Stimulated activated CD4-positive, alpha-beta T cell treated with anti-CD3 and anti-CD28 coated beads, TNF-alpha, amount 100 ng/mL, for 4 hours (primary cell): Measurements from ENCODE around the gene ATF7IP.
"Not testable (repeated sequence)": the region's sequence is repeated elsewhere in the genome, so short reads cannot be mapped to it uniquely, and the experiment has no call there.

Experiments used
- DNase-seq, 3 experiments: peaks; one replicate each; pipeline ENCODE4 v3.0.0-alpha.2; 2020; ENCODE audit warnings: low read depth in 3 of 3

ATF7IP gene

DNA sequence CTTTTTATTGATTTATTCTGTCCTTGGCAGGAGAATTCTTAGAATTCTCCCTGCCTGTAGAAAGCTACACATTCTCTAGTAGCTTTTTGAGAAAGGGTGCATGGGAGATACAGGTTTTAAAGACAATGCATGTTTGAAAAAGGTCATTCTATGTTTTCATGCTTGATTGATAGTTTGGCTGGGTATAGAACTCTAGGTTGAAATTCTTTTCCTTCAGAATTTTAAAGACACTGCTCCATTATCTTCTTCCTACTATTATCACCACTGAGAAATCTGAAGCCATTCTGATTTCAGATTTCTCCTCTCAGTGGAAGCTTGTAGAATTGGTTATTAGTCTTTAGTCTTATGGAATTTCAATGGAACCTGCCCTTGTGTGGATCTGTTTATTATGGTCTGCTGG, 14.0 kb downstream of the ATF7IP start:
- no peak for DNase-seq

- DNase-seq, result no peak
Observed at GRCh38 chr12:14384783-14385638, 19.5 kb downstream of the ATF7IP start.

DNA sequence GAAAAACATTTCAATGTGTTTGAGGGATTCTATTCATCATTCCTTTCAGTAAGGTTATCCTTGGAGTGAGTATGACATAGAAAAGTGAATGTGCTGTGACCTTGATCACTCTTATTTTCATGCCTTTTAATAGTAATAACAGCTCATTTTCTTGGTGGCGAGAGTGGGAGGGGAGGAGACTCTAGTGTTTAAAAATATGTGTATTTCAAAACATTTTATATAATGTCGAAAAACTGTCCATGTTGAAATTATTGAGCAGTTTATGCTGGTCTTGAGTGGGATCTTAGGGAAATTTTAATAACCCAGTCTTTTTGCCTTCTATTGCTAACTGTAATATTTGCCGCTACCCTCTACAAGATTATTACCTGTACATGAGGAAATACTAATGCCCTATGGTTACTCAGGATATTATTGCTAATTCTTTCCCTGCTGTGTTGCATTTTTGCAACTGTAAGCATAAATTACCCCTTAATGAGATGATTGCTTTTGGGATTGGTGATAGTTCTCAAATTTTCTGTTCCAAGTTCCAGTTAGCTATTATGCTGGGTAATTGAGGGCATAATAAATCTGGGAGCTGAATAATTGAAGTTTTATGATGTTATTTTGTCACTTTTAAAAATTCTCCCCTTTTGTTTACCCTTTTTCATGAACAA, 21.9 kb downstream of the ATF7IP start:
- DNase-seq, result no peak

DNA sequence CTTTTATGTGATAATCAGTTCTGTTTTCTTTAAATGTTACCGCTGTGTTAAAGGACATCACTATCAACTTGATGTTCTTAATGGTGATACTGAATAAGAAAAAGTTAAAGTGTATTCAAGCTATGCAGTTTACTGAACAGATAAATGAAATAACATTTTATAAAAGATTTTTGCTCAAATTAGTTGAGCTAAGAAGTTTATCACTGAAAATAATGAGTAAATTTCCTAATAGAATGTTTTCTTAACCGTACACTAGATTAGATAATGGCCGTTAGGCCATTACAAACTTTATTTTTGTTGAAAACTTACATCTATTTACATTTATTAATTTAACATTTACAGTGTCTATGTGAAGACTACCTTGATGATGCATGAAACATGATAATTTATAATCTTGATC, 25.0 kb downstream of the ATF7IP start:
- DNase-seq, result no peak

DNA sequence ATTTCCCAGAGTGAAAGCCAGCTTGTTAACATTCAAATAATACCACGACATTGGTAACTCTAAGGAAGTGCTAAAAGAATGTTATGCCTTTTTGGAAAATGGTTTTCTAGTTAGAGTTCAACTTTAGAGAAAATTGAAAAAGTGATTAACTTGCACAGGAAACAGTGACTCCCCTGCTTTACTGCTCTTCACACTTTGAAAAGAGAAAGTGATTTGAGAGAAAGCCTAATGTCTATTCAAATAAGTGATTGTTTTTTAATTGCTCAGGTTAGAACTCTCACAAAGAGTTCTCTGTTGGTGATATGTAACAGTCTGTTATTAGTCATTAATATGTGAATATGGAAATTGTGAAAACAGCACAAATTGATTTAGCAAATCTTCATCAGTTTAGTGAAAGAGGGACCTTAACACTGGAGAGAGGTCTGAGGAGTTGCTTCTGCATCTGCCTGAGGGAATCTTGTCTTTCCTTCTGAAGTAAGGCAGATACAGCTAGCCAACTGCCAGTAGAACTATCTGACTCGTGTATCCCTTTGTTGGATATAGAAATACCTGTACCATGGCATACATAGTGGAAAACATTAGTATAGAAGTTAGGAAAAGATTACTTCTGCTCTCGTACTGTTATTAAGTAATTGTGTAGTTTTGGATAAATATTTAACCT, 25.5 kb downstream of the ATF7IP start:
- no peak for DNase-seq

- no peak for DNase-seq
Observed at GRCh38 chr12:14393751-14394150, 28.3 kb downstream of the ATF7IP start.

GRCh38 chr12:14394317-14395073, 29.0 kb downstream of the ATF7IP start:
- DNase-seq, result no peak

DNA sequence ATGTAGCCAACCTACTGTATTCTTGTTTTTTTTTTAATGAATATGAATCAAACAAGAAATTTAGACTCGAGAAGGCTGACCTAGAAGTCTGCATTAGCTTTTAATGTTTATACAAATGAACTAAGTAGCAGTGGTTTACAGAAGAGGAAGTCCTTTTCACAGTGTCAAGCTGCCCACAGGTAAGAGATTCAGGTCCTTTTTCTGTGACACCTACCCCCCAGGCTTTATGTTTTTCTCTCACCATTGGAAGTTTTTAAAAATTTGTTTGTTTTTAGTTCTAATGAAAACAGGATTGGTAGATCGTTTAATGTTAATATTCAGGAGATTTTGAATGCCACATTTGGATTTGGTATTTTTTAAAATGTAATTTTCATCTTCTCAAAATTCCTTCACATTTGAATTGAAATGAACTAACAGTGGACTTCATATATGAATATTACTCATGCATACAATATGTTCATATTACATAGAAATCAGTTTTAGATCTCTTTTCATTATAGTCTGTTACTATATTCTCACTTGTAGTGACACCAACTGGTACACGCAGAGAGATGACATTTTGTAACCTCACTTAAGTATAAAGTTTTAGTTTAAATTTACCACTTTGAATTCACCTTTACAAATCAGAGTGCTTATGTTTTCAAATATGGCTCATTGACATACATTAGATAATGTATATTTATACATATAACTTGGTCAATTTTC, 29.7 kb downstream of the ATF7IP start:
- DNase-seq, result no peak

DNA sequence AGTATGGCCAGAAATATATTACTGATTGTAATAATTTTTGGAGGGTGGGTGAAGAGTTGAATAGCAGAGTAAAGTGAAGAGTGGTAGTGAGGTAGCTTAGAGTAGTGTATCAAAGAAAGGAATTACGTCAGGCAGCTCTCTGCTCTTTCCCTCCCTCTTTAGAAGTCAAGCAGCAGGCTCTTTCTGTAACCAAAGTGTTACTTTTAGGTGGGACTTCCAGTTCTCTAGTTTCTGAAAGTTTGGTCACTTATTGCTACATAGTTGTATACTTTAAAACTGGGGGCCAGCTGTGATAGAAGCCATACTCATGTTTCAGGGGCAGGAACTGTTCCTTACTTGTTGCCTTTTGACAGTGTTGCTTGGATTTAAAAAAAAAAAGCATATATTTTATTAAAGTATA, 30.6 kb downstream of the ATF7IP start:
- no peak for DNase-seq

DNA sequence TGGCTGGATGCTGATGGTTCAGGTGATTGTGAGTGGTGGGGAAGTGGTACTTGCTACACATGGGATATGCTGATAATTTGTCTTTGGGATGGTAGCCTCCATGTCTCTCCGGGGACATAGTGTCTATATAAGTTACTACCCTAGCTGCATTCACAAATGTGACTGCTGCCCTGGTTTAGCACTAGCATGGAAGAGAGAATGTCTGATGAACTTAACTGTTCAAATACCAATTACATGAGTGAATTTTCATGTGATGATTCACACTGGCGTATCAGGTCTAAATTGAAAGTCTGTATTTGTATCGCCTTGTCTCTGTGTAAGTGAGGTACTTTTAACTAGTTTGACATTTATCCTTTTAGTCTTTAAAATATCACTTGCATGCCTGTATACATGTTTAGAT, 34.4 kb downstream of the ATF7IP start:
- DNase-seq, result no peak

- DNase-seq, result no peak
Observed at GRCh38 chr12:14400599-14400998, 35.1 kb downstream of the ATF7IP start.

GRCh38 chr12:14401267-14401666, 35.8 kb downstream of the ATF7IP start:
- DNase-seq, result not testable (repeated sequence)

DNA sequence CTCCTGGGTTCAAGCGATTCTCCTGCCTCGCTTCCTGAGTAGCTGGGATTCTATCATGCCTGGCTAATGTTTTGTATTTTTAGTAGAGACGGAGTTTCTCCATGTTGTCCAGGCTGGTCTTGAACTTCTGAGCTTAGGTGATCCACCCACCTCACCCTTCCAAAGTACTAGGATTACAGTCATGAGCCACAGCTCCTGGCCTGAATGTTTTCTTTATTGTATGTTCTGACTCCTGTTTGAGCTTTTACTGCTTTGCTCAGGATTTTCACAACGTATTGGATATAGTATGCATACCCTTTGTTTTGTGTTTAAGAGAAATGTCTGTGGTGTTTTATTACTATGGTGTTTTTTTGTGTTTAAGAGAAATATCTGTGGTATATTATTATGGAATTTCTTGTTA, 37.2 kb downstream of the ATF7IP start:
- DNase-seq, result no peak

GRCh38 chr12:14403293-14403692, 37.8 kb downstream of the ATF7IP start:
- DNase-seq, result no peak

DNA sequence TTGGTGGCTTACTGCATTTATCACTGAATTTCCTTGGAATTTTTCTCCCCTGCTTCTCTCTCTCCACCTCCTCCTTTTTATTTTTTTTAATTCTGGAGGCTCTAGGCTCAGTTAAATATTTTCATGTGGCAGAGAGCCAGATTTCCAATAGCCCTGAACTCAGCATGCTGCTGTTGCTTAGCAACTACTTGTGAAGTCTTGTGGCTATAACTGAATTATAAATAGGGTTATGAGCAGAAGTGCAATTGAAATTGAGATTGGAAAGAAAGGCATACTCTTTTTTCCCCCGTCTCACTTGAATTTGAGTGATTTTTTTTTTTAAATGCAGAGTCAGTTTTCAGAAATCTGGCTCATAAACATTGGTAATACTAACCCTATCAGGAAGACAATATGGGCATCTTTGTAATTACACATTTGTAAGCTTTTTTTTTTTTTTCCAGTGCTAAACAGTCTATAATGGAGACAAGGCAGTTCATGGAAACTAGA, 38.3 kb downstream of the ATF7IP start:
- no peak for DNase-seq

DNA sequence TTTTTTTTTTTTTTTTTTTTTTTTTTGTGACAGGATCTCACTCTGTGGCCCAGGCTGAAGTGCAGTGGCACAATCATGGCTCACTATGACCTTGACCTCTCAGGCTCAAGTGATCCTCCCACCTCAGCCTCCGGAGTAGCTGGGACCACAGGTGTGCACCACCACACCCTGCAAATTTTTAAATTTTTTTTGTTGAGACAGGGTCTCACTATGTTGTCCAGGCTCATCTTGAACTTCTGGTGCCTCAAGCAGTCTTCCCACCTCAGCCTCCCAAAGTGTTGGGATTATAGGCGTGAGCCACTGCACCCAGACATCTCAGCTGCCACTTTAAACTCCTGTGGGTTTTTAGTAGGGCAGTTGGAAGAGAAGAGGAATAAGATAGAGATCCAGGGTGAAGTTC, 39.9 kb downstream of the ATF7IP start:
- not testable (repeated sequence) for DNase-seq

- DNase-seq, result no peak
Observed at GRCh38 chr12:14408208-14408607, 42.7 kb downstream of the ATF7IP start.

- DNase-seq, result no peak
Observed at GRCh38 chr12:14410177-14410576, 44.7 kb downstream of the ATF7IP start.

- no peak for DNase-seq
Observed at GRCh38 chr12:14410841-14411569, 45.5 kb downstream of the ATF7IP start.

DNA sequence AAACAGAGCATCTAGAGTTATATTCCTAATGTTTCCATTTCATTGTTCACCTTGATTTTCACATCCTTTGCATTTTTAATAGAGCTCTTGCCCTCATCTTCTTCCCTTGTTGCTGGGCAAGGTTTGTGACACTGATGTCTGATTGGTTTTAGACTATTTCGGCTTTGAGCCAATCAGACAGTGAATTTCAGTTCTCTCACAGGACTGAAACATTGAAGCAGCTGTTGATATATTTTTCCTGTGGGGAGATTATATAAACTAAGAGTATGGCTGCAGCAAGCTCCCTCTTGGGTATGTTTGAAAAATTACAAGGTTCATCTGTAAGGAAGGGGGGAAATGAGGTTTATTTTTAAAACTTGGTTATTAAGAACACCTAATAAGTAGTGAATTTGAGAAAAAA, 51.2 kb downstream of the ATF7IP start:
- no peak for DNase-seq

DNA sequence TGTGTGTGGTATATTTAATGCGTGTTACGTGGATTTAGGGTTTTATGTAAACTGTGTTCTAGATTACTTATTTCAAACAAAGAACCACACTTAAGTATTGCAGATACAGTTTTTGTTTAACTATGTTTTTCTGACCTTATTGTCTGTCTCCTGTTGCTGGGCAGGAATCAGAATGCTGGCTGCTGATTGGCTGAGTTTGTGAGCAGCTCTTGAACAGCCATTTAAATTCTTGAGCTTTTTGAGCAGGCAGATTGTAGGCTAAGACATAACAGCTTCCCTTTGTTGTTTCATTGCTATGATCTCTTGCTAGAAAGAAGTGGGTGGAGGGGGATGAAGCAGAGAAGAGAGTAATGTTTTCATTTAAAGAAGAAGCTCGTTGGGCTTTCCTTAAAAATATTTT, 52.2 kb downstream of the ATF7IP start:
- DNase-seq, result peak in 2 of 3 experiments; percentile 41 to 53
